GM19099 (cell line): ENCODE data around the gene COL28A1.

Source experiments
- POLR2A ChIP-seq: IDR thresholded peaks from 3 replicates; pipeline ENCODE4 v1.6.1; 2011; ENCODE audit warnings: low read depth; ENCODE audit not compliant: insufficient read length; ENCODE audit errors: extremely low read depth

COL28A1 gene

DNA sequence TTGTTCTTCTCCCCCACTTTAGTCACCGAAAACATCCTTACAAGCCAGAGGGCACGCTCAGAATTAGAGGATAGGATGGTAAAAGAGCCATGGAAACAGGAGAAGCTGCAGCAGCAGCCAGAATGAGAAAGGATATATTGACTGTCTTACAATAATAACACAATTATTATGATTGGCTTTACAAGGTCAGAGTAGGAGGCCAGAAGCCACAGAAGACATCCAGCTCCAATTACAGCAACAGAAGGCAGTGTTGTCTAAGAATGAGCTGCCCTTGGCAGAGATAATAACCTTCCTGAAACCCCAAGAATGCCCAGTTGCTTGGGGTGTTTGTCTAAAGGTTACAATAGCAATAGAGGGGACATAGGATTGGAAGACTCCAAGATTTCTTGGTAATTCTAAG is 184.5 kb downstream of the COL28A1 start:
- no peak for TF ChIP-seq POLR2A

DNA sequence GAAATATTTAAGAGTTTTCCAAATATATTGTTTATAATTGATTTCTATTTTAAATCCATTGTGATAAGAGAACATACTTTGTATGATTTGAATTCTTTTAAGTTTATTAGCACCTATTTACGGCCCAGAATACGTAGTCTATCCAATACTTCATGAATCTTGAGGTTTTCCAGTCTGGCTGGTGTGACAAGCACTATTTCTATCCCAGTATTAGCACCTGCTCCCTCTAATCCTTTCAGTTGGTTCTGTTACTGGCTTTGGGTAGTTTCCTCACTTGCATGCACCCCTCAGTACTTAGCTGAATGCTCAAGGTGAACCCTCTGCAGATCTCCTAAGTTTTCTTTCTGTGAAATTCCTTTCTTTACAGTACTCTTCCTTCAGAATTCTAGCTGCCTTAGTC is 186.5 kb downstream of the COL28A1 start:
- no peak for TF ChIP-seq POLR2A

DNA sequence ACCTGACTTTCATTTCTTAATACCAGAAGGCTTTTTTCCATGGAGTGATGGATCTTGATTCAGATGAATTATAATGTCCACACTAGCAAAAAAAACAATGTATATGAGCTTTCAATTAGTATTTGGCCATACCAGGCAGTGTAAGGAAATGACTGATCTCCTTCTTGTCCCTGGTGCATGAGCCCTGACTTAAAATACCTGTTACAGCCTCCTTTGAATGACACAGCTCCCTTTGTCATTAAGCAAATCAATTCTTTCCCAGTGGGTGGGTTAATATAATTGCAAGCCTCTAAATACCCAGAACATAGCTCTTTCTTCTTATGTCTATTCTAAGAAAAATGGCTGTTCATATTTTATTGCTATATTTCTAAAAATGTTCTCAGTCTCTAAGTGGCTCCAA is 188.6 kb downstream of the COL28A1 start:
- no peak for TF ChIP-seq POLR2A

DNA sequence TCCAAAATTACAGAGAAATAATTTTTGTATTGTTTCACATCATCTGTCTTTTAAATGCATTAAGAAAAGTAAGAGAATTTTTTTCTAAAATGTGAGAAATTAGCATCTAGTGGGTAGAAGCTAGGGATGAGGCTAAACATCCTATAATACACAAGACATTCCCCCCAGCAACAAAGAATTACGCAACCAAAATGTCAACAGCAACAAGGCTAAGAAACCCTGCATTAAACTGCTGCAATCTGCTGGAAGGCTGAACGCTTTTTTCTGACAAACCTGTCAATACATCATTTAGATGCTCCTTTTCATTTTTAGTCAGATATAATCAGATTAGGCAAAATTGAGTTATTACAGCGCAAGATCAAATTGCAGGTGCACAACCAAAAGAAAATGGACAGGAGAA is 191.1 kb downstream of the COL28A1 start:
- TF ChIP-seq POLR2A: no peak

DNA sequence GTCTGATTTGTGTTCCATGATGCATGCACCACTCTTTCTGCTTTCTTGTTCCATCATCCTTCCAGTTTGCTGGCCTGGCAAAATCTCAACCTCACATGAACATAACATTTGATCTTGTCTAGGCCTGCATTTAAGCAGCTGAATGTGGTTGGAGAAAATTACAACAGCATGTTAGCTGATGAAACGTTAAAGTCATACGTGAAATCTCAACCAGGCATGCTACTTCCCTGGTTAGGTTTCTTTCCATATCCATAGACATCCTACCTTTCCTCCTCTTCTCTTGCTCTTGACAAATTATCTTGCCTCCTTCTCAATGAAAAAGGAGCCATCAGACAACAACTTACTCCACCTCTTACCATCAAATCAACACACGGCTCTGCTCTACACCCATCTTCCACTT is 199.8 kb downstream of the COL28A1 start:
- no peak for TF ChIP-seq POLR2A

DNA sequence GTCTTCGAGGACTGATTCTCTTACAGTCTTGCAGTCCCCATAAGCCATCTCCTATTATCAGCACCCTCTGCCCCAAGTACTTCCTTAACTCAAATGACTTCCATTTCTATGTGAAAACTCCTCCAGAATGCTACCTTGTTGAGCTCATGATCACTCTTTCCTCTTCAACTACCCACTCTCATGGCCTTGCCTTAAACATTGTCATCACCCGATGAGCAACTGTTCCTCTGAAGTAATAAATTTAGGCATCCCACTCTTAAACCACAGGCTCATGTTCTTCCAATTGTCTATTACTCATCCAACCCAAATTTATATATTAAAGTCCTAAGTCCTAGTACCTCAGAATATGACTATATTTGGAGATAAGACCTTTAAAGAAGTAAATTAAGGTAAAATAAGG is 200.5 kb downstream of the COL28A1 start:
- TF ChIP-seq POLR2A: no peak

DNA sequence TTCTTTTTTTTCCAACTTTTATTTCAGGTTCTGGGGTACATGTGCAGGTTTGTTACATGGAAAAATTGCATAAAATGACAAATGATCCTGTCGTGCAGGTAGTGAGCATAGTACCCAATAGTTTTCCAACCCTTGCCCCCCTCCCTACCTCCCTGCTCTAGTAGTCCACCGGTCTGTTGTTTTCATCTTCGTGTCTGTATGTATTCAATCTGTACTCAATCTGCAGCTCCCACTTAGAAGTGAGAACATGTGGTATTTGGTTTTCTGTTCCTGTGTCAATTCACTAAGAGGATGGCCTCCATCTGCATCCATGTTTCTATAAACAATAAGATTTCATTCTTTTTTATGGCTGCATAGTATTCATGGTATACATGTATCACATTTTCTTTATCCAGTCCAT is 202.1 kb downstream of the COL28A1 start:
- TF ChIP-seq POLR2A: no peak

DNA sequence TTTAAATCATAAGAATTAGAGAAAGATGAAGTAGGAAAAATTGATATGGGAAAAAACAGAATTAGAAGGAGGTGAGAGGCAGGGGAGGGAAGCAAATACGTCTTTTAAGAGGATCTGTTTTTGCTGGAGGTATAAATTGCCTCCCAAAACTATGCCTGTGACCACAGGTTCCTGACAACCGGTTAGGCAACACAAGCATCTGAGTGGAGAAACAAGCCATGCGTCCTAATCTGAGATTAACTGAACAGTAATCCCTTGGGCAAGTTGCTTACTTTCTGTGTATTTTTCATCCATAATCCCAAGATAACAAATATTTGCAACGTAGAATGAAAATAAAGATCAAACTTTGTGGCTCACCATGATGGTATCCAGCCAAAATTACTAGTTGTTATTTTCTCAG is 204.2 kb downstream of the COL28A1 start:
- no peak for TF ChIP-seq POLR2A

DNA sequence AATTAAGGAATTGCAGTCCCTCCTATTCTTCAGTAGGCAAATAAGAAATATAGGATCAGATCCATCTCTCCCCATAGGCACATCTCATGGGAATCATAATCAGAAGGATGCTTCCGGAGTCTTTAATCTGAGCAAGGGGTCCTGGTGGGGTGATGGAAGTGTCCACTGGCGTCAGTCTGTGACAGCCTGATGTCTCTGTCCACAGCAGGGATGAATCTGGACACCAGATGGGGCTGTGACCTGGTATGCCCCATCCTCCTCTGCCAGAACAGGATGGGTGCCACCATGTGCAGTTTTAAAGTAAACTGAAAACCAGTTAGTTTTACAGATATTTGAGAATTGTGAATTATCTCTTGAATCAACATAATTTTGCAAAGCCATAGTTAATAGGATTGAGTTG is 204.7 kb downstream of the COL28A1 start:
- no peak for TF ChIP-seq POLR2A

DNA sequence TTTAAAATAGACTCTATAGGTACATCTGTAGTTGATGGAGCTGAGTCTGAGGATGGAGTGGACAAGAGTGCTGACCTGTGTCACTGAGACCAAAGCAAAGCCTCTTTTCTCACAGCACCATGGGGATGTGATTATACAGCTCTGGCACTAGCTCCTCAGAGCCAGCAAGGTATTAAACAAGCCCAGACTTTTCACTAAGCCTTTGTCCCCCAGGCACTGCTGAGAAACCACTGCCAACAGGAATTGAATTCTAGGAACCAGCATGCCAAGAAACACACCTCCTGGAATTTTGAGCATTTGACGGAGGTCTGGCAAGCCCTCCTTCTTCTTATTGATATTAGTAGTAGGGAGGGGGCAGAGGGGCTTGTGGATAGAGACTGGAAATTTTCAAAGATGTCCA is 206.3 kb downstream of the COL28A1 start:
- TF ChIP-seq POLR2A: no peak

DNA sequence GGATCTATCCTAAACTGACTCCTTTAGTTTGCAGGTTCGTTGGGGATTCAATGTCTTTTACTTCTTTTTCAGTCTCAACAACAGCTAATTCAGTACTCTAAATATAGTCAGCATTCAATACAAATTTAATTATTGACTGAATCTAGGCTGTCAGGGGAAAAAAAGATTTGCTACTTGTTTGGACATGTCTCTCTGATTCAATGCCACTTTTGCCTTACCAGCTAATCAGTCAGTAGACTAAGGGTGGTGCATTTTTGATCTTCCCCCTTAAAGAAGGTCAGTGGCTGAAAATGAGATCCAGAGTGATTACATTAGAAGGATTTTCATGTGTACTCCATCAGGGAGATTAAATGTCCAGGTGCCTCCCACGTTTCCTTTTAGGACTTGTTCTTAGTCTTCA is 208.2 kb downstream of the COL28A1 start:
- no peak for TF ChIP-seq POLR2A

DNA sequence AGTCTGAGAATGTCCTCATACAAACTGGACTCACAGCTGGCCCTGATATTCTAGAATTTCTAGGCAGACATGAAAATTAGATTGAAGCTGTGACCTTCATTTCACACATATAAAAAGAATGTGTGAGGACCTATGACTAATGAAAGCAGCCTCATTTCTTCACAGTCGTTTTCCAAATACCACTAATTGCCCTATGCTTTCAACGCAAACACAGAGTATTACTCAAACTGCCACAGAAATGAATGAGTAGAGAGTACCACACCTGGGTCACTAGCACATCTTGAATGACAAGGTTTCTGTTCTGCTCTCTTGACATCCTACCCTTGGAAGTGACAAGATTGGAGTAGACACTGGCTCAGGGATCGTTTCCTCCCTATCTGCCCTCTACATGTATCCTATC is 211.0 kb downstream of the COL28A1 start:
- TF ChIP-seq POLR2A: no peak

DNA sequence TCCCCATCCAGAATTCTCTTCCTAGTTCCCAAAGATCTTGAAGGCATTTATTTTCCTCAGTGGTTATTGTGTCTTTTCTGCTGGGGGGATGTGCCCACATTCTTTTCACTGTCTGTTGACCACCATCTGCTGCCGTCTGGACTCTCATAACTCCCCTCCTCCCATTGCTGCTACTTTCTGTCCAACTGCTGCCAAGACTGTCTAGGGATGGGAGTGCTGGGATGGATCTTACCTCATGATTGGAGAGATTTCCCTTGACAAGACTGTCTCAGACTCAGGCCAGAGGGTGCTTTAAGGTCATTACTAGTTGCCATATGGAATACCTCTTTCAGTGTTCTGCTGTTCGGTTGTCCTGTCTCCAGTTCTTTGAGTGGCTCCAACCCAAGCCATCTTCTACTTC is 211.8 kb downstream of the COL28A1 start:
- no peak for TF ChIP-seq POLR2A

DNA sequence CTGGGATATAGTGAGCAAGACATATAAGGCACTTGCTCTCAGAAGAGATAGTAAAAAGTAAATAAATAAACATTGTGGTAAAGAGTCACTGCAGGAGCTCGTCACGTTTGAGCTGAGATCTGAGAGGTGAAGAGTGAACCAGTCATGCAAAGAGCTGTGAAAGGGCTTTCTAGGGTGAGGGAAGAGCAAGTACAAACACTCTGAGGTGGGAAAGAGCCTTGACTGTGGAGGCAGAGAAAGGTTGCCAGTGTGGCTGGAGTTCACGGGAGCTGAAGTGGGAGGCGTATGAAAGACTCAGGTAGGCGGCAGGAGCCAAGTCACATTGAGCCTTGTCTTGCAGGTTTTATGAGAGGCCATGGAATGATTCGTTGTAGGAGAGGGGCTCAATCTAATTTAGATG is 212.3 kb downstream of the COL28A1 start:
- TF ChIP-seq POLR2A: no peak

DNA sequence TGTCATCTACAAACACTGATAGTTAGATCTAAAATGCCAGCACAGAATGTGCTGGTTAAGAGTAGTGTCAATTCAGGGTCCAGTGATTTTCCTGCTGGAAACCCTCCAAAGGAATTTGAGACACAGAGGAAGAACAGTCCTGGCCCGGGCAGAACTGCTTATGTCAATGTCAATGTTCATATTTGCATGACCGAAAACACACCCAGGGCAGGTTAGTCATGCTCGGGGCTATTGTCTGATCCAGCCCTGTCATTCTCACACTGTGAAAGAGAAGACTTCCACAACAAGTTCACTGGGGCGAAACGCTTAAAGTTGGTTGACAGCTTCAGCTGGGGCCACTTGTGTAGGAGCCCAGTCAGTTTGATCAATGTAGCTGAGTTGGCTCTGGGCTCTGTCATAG is 214.0 kb downstream of the COL28A1 start:
- no peak for TF ChIP-seq POLR2A

DNA sequence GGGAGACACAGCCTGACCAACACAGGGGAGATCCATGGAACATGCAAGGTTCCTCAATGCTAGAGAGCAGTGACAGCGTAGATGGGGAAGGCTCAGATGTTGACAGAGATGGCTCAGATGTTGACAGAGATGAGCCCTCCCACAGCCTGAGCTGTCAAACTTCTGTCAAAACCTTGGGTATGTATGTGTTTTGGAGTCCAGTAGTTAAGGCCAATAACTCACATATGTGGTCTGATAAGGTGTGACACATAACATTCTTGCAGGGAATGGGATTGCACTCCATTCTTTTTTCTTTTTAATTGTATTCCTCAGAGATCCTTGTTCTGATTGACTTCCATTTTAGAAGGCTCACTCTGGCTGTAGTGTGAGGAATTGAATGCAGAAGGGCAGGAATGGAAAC is 217.1 kb downstream of the COL28A1 start:
- TF ChIP-seq POLR2A: no peak

DNA sequence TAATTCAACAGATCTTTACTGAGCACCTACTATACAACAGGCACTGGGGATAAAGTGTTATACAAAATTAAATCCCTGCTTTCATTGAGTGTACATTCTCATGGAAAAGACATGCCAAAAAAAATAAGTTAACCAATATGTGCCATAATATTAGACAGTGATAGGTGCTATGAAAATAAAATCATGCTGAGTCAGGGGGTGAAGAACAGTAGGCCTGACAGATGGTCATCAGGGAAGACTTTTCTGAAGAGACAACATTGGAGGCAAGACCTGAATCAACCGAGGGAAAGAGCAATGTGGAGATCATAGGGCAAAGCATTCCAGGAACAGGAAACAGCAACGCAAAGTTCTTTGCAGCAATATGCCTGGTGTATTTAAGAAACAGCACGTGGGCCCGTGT is 217.8 kb downstream of the COL28A1 start:
- no peak for TF ChIP-seq POLR2A

DNA sequence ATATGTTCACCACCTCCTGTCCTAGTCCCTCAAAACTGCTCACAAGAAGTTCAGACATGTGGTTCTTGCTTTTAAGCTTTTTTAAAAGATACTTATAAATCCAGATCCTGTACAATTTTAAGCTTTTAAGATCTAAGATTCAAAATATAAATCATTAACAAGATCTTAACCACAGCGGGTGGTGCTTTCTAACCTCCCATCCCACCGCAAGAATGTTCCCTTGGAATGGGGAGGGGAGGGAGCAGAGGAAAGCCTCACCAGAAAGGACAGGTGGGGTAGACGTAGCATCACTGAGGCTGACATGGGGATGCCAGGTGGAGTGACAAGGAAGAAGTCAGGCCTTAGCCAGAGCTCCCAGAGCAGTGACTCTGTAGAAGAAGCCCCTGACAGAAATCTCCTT is 219.8 kb downstream of the COL28A1 start:
- no peak for TF ChIP-seq POLR2A
